ENCODE data around the gene GPR33.
"Not testable (repeated sequence)": the region's sequence is repeated elsewhere in the genome, so short reads cannot be mapped to it uniquely, and the experiment has no call there.

The GPR33 gene, protein sequence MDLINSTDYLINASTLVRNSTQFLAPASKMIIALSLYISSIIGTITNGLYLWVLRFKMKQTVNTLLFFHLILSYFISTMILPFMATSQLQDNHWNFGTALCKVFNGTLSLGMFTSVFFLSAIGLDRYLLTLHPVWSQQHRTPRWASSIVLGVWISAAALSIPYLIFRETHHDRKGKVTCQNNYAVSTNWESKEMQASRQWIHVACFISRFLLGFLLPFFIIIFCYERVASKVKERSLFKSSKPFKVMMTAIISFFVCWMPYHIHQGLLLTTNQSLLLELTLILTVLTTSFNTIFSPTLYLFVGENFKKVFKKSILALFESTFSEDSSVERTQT

DNA sequence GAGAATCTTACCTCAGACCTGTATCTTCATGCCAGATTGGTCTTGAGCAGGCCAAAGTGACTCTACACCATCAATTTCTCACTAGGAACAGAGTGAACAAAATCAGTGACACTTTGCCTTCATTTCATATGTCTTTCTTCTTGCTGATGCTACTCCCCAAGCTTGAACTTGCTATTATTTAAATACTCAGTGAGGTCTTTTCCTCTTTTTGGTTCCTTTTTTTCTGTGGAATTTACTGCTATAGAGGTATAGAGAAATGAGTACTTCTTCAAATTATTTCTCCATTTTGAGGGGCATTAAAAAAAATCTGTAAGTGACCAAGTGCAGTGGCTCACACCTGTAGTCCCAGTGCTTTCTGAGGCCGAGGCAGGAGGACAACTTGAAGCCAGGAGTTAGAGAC, at the start of gene GPR33:
GPR33 (minus strand) TSS at position 154 of the 400 bp plus-strand sequence. CDS start 4,074 bp downstream, outside the sequence.
- no peak for DNase-seq (ENCODE audit: low spot score)

DNA sequence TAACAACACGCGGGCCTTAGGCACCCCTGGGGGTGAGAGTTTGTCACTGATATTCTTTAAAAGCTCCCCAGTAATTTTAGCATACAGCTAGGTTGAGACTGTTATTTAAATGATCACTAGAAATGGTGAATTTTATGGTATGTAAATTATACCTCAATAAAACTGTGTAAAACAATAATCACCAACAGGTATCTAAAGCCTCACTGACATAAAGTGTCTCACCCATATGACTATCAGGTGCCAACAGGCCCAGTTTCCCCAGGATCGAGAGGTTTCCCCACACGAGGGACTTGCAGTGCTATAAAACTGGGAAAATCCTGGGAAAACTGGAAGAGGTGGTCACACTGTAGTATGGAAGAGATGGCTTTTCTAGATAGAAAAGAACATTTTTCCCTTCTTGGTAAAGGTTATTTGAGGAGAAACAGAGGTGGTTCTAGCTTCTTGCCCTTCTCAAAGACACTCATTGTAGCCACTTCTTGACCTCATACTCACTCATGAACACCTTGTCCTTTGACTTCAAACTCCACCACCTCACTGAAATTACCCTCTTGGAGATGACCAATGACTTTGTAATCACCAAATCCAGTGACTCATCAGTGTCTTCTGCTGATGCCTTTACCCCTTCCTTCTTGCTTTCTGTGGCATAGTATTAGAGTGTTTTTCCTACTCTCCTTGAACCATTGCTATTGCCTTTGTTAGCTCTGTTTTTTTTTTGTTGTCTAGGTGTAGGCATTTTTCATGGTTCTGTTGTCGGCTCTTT, 48.5 kb upstream of the GPR33 start:
- no peak for DNase-seq (ENCODE audit: low spot score)

DNA sequence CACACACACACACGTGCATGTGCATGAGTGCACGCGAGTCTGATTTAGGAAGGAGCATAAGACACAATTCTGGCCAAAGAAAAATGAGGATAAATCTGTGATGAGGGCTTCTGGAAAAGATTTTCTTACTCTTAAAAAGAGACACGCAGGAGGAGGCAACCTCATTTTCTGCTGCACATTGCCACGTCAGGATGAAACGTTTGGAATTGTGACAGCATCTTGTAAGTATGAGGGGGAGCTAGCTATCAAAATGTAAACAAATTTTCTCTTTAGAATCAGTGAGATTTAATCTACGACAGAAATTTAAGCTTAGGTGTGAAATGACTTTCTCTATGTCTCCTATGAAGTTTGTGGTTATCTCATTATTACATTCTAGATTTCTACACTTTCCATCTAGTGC, 42.3 kb upstream of the GPR33 start:
- DNase-seq (ENCODE audit: low spot score) = no peak

- DNase-seq (ENCODE audit: low spot score) = no peak
Observed at GRCh38 chr14:31529053-31529452, 41.2 kb upstream of the GPR33 start.

GRCh38 chr14:31527546-31527945, 39.7 kb upstream of the GPR33 start:
- no peak for DNase-seq (ENCODE audit: low spot score)

- no peak for DNase-seq (ENCODE audit: low spot score)
Observed at GRCh38 chr14:31527087-31527486, 39.2 kb upstream of the GPR33 start.

- no peak for DNase-seq (ENCODE audit: low spot score)
Observed at GRCh38 chr14:31510855-31511254, 23.0 kb upstream of the GPR33 start.

- peak; percentile 34 for DNase-seq (ENCODE audit: low spot score)
Observed at GRCh38 chr14:31510222-31510621, 22.4 kb upstream of the GPR33 start.

DNA sequence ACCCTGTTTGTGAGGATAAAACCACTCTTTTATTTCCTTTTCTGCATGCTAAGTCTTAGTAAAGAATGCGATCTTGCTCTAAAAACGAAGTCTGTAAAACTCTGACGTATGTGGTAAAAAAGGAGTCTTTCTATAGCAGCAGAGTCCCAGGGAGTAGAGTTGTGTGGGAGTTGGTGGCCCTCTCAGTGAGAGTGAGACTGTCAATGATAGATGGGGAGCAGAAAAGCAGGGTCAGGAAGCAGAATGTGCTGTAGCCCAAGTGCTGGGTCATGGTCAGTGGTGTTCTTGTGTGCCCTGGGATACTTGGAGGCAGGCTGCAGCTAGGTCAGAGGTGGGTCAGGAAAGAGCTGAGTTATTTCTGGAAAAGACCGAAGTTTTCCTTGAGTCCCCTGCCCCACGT, 20.3 kb upstream of the GPR33 start:
- no peak for DNase-seq (ENCODE audit: low spot score)

GRCh38 chr14:31505411-31505810, 17.6 kb upstream of the GPR33 start:
- no peak for DNase-seq (ENCODE audit: low spot score)

- no peak for DNase-seq (ENCODE audit: low spot score)
Observed at GRCh38 chr14:31501870-31502269, 14.0 kb upstream of the GPR33 start.

DNA sequence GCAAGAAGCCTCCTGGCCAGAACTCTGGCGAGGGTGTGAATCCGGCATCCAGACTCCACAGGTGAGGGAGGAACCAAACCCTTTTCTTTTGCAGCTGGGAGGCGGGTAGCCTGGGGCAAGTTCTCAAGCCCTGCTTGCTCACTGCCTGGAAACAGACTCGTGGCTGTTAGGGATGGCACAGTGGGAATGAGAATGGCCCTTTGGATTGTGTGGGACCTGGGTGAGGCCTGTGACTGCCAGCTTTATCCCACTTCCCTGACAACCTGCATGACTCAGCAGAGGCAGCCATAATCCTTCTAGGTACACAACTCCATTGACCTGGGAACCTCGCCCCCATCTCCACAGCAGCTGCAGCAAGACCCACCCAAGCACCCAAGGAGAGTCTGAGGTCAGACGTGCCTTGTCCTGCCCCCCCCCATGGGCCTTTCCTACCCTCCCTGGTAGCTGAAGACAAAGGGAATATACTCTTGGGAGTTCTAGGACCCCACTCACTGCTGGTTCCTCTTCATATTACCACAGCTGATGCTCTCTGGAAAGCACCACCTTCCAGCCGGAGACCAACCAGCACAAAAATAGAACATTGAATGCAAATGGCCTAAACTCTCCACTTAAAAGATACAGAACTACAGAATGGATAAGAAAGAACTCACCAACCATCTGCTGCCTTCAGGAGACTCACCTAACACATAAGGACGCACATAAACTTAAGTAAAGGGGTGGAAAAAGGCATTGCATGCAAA, 5.1 kb upstream of the GPR33 start:
- DNase-seq (ENCODE audit: low spot score) = no peak

DNA sequence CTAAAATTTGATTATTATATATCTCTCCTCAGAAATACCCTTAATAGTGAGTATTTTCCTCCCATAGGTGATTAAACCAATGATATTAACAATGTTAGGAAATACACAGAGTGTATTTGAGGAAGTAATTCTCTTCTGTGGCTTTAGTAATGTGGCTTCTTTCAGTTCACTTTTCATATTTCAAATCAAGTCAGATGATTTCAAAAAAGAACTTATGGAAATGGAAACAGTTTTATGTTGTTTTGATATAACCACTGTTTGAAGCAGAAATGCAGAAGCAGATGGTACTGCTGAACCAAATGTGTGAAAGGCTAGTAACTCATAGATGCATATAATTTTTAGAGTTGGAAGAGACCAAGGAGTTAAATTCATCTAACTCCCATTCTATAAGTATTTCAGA, 1.9 kb upstream of the GPR33 start:
- no peak for DNase-seq (ENCODE audit: low spot score)

GRCh38 chr14:31486764-31487163, 1.1 kb downstream of the GPR33 start:
- no peak for DNase-seq (ENCODE audit: low spot score)

DNA sequence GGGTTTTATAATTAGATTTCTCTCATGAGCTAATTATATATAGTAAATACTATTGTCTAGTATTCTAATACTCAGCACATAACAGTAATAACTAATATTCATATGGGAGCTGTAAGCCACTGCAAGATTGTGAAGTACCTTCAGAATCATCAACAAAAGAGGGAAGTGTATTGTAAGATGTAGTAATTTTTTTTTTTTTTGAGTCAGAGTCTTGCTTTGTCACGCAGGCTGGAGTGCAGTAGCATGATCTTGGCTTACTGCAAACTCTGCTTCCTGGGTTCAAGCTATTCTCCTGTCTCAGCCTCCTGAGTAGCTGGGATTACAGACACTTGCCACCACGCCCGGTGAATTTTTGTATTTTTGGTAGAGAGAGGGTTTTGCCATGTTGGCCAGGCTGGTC, 3.1 kb downstream of the GPR33 start:
- DNase-seq (ENCODE audit: low spot score) = no peak

DNA sequence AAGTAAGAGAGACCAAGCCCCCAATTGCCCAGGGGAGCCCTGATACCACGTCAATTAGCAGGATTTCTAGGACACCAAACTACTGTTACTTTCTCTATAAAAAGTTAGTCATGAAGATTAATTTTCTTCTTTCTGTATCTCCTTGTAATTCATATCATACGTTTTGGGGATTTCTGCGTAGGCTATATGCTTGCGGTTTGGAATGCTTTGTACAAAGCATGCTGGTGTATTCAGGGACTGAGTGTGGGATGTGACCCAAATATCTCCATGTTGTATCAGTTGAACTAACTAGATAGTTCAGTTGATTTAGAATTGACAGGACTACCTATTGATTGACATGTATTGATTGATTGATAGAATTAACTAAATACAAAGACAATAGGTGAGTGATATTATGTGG, 7.7 kb downstream of the GPR33 start:
- DNase-seq (ENCODE audit: low spot score) = no peak

GRCh38 chr14:31479027-31479426, 8.8 kb downstream of the GPR33 start:
- DNase-seq (ENCODE audit: low spot score) = no peak

DNA sequence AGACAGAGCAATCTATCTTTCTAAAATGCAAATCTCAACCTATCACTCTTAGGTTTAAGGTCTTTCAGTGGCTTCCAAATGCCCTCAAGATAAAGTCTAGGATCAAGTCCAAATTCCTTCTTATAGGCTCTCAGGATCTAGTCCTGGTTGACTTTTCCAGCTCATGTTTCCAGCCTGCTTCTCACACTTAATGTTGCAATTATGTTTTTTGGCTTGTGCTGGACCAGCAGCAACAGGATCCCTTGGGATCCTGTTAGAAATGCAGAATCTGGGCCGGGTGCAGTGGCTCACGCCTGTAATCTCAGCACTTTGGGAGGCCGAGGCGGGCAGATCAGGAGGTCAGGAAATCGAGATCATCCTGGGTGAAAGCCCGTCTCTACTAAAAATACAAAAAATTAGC, 10.6 kb downstream of the GPR33 start:
- DNase-seq (ENCODE audit: low spot score) = no peak

DNA sequence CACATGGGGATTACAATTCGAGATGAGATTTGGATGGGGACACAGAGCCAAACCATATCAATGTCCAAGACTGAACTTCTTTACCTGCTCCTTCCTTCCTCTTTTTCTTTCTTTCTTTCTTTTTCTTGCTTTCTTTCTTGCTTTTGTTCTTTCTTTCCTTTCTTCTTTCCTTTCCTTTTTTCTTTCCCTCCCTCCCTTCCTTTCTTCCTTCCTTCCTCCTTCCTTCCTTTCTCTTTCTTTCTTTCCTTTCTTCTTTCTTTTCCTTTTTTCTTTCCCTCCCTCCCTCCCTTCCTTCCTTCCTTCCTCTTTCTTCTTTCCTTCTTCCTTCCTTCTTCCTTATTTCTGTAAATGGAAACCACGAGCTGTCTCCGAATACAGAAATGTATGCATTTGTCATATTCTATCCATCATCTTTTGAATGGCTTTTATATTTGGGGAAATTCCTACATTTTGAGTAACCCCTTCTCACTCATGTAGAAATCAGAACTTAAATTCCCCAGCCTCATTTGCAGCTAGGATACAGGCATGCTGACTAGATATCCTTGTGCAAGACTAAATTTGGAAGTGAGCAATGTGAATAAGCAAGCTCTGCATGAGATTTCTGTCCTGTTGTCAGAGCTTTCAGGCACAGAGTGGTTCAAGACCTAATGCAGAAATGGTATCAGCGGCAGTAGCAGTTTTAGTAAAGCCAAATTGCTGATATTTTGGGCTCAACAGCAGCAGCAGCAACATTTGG, 11.5 kb downstream of the GPR33 start:
- DNase-seq (ENCODE audit: low spot score) = no peak

DNA sequence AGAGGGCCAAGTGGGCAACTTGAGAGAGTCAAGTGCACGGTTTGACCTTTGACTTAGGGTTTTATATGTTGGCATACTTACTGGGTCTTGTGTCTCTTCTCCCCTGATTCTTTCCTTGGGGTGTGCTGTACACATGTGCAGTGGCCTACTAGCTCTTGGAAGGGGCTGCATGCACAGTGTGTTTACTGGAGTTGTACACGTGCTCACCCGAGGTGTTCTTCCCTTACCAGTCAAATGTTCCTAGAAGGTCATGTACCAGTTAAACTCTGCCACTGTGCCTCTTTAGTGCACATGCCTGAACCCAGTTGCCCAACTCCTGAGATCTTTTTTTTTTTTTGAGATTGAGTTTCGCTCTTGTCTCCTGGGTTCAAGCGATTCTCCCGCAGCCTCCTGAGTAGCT, 21.3 kb downstream of the GPR33 start:
- DNase-seq (ENCODE audit: low spot score) = no peak

DNA sequence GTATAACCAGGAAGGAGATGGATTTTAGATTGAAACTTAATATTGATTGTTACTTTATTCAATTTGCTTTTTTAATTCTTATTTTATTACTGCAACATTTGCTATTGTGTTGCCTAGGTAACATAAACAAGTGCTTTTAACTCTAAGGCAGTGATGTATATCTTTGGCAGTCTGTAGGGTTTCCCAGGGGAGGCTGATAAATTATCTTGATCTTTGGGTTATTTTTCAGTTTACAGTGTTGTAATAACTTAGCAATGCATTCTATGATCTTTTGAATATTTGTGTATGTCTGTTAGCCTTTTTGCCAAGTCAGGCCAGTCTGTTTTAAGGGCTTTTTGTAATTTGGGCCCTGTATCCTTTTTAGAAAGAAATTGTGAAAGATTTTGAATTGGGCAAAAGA, 22.7 kb downstream of the GPR33 start:
- no peak for DNase-seq (ENCODE audit: low spot score)

DNA sequence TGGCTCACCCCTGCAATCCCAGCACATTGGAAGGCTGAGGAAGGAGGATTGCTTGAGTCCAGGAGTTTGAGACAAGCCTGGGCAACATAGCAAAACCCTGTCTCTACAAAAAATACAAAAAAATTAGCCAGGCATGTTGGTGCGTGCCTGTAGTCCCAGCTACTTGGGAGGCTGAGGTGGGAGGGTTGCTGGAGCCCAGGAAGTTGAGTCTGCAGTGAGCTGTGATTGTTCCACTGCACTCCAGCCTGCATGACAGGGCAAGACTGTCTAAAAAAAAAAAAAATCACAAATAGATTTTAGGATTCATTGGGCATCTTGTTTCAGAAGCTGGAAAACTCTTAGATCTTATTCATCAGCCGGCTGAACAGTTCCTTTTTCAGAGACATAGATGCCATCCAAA, 25.4 kb downstream of the GPR33 start:
- not testable (repeated sequence) for DNase-seq (ENCODE audit: low spot score)
